ENCODE measurements around the gene OPA1. TPM values are rescaled to one million over a fixed set of nuclear protein-coding genes. Genes with fewer than 3 reads are reported as not detected.
"Not testable (repeated sequence)": the region's sequence is repeated elsewhere in the genome, so short reads cannot be mapped to it uniquely, and the experiment has no call there.

The OPA1 gene
- total RNA-seq, 1 donor from 2014 or later: 54.6 TPM

GRCh38 chr3:193595939-193596487 is 3.0 kb downstream of the OPA1 start:
- peaks cover 32% of the 10 kb centered on the region for H3K4me1 Mint-ChIP-seq (ENCODE audit: low read depth)
- H3K27ac Mint-ChIP-seq (ENCODE audit: unreplicated experiment): peak overlapping the region; percentile 37

GRCh38 chr3:193598202-193598601 is 5.2 kb downstream of the OPA1 start:
- no peaks in the 10 kb centered on the region for H3K9me3 Mint-ChIP-seq (ENCODE audit: low read depth)
- no peaks in the 10 kb centered on the region for H3K27me3 Mint-ChIP-seq (ENCODE audit: low read depth)
- peaks cover 6% of the 10 kb centered on the region for H3K36me3 Mint-ChIP-seq (ENCODE audit: low read depth)
- DNase-seq (ENCODE audit: low spot score): no peak
- no peak for TF ChIP-seq CTCF (IDR thresholded peaks at IDR 0.05)
- peaks cover 26% of the 10 kb centered on the region for H3K4me1 Mint-ChIP-seq (ENCODE audit: low read depth)
- no peak overlapping the region for H3K4me3 Mint-ChIP-seq (ENCODE audit: unreplicated experiment)
- H3K27ac Mint-ChIP-seq (ENCODE audit: unreplicated experiment): no peak overlapping the region

More at GRCh38 chr3:193595939-193596487, 3.0 kb downstream of the OPA1 start:
- Mint-ChIP-seq H3K36me3 (ENCODE audit: low read depth) (peaks cover 6% of the 10 kb centered on the region), H3K9me3 (ENCODE audit: low read depth) (no peaks in the 10 kb centered on the region), H3K27me3 (ENCODE audit: low read depth) (no peaks in the 10 kb centered on the region), H3K4me3 (ENCODE audit: unreplicated experiment) (no peak overlapping the region)
- TF ChIP-seq CTCF (IDR thresholded peaks at IDR 0.05): no peak
- DNase-seq (ENCODE audit: low spot score): no peak

GRCh38 chr3:193599393-193599792 is 6.4 kb downstream of the OPA1 start:
- no peak for DNase-seq (ENCODE audit: low spot score)
- no peak for TF ChIP-seq CTCF (IDR thresholded peaks at IDR 0.05)
- Mint-ChIP-seq H3K27me3 (ENCODE audit: low read depth) (no peaks in the 10 kb centered on the region), H3K27ac (ENCODE audit: unreplicated experiment) (no peak overlapping the region), H3K4me1 (ENCODE audit: low read depth) (peaks cover 18% of the 10 kb centered on the region), H3K4me3 (ENCODE audit: unreplicated experiment) (no peak overlapping the region), H3K36me3 (ENCODE audit: low read depth) (peaks cover 4% of the 10 kb centered on the region), H3K9me3 (ENCODE audit: low read depth) (no peaks in the 10 kb centered on the region)

GRCh38 chr3:193605876-193606275 is 12.9 kb downstream of the OPA1 start:
- no peak for DNase-seq (ENCODE audit: low spot score)

GRCh38 chr3:193606892-193607291 is 13.9 kb downstream of the OPA1 start:
- H3K4me1 Mint-ChIP-seq (ENCODE audit: low read depth); DNase-seq (ENCODE audit: low spot score); H3K36me3 Mint-ChIP-seq (ENCODE audit: low read depth); H3K27me3 Mint-ChIP-seq (ENCODE audit: low read depth); H3K27ac Mint-ChIP-seq (ENCODE audit: unreplicated experiment); H3K4me3 Mint-ChIP-seq (ENCODE audit: unreplicated experiment): not testable (repeated sequence)
- H3K9me3 Mint-ChIP-seq (ENCODE audit: low read depth): peaks cover 14% of the 10 kb centered on the region

More at GRCh38 chr3:193605876-193606275, 12.9 kb downstream of the OPA1 start:
- H3K27ac Mint-ChIP-seq (ENCODE audit: unreplicated experiment): no peak overlapping the region
- peak; percentile 86 for TF ChIP-seq CTCF (IDR thresholded peaks at IDR 0.05)
- H3K9me3 Mint-ChIP-seq (ENCODE audit: low read depth): peaks cover 14% of the 10 kb centered on the region
- H3K36me3 Mint-ChIP-seq (ENCODE audit: low read depth): peaks cover 2% of the 10 kb centered on the region
- no peak overlapping the region for H3K4me3 Mint-ChIP-seq (ENCODE audit: unreplicated experiment)
- no peaks in the 10 kb centered on the region for H3K27me3 Mint-ChIP-seq (ENCODE audit: low read depth)
- H3K4me1 Mint-ChIP-seq (ENCODE audit: low read depth): peaks cover 2% of the 10 kb centered on the region

GRCh38 chr3:193610516-193610915 is 17.5 kb downstream of the OPA1 start:
- H3K9me3 Mint-ChIP-seq (ENCODE audit: low read depth): peaks cover 14% of the 10 kb centered on the region
- not testable (repeated sequence) for H3K36me3 Mint-ChIP-seq (ENCODE audit: low read depth); H3K27ac Mint-ChIP-seq (ENCODE audit: unreplicated experiment); H3K27me3 Mint-ChIP-seq (ENCODE audit: low read depth); H3K4me3 Mint-ChIP-seq (ENCODE audit: unreplicated experiment); DNase-seq (ENCODE audit: low spot score); H3K4me1 Mint-ChIP-seq (ENCODE audit: low read depth)
